ENCODE results near the gene HCAR3. TPM values are rescaled to one million over a fixed set of nuclear protein-coding genes. Genes with fewer than 3 reads are reported as not detected.

Gene HCAR3
- polyA plus RNA-seq, 3 donors = 0.10 to 0.40 (median 0.26) TPM

DNA sequence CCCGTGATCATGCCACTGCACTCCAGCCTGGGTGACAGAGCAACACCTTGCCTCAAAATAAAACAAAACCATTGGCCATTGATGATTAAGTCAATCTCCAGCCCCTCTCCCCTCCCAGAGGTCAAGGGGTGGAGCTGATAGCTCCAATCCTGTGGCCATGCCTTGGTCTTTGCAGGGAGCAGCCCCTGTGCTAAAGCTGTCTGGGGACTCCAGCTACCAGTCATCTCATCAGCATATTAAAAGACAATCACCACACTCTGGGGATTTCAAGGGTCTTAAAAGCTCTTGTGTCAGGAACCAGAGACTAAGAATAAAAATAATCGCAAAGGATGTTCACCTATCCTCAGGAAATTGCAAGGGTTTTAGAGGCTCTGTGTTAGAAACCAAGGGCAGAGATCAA is 44.1 kb downstream of the HCAR3 start:
- DNase-seq = no peak

DNA sequence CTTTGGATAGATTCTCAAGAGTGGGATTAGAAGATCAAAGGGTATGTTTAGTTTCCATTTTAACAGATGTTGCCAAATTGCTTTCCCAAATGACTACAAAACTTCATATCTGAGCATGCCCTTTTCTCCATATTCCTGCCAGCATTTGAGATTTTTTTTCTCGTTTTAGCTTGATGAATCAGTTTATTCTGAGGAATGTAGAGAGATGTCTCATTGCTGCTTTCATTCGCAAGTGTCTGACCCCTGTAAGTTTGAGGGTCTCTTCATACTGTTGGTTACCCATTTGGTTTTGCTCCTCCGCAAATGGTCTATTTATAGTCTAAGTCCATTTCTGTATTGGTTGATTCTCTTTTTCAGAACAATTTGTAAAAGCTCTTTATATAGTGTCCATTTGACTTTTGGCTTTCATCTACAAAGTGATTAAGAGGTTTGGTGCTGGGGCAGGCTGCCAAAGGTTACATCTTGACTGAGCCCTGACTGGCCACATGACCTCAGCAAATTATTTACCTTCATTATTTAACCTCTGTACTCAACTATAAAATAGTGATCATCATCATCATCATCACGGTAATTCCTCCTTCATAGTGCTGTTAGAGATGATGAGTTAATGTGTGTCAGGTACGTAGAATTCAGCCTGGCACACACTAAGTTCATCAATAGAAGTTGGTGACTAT is 47.1 kb downstream of the HCAR3 start:
- no peak for DNase-seq

DNA sequence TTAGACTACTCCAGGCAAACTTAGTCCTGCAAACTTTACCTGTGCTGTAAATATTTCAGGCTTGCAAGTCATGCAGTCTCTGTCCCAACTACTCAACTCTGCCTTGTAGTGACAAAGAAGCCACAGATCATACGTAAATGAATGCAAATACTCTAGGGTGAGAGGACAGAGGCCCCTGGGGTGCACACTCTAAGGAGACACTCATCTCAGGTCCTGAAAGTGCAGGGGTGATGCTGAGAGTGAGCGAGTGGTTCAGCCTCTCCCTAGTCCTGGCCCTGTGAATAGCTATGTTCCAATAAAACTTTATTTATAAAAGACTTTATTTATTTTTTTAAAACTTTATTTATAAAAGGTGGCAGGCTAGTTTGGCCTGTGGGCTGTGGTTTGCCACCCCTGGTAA is 48.3 kb downstream of the HCAR3 start:
- DNase-seq = no peak

DNA sequence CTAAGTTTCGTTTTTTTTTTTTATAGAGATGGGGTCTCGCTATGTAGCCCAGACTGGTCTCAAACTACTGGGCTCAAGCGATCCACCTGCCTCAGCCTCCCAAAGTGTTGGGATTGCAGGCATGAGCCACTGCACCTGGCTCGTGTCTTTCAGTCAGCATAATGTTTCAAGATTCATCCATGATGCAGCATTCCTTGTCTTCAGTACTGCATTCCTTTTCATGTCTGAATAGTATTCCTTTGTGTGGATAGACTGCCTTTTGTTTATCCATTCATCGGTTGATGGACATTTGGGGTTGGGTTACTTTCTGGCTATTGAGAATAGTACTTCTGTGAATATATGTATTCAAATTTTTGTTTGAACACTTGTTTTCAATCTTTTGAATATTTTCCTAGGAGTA is 50.9 kb downstream of the HCAR3 start:
- no peak for DNase-seq

DNA sequence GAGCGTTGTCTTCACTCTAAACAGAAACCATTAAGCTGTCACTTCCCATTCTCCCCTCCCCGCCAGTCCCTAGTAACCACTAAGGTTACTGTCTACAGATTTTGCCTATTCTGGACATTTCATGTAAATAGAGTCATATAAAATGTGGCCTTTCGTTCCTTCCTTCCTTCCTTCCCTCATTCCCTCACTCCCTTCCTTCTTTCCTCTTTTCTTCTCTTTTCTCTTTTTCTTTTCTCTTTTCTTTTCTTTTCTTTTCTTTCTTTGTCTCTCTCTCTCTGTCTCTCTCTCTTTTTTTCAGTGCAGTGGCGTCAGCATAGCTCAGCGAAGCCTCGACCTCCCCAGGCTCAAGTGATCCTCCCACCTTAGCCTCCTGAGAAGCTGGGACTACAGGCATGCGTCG is 51.3 kb downstream of the HCAR3 start:
- DNase-seq = no peak

Other genes starting within 250 kb of the HCAR3 start
- 10 to 100 TPM; 34.3 to 50.3 (median 44.8) TPM for gene ZCCHC8, start 215.9 kb downstream of the HCAR3 start, polyA plus RNA-seq (ENCODE audit: insufficient read length in 3 of 3)
- 100 to 1,000 TPM; 193 to 238 (median 196) TPM for gene RSRC2, start 189.9 kb downstream of the HCAR3 start, polyA plus RNA-seq (ENCODE audit: insufficient read length in 3 of 3)
- gene KNTC1, start 189.6 kb downstream of the HCAR3 start, polyA plus RNA-seq (ENCODE audit: insufficient read length in 3 of 3) = 10 to 100 TPM; 31.8 to 58.3 (median 55.1) TPM
- under 1 TPM; 0.40 to 0.70 (median 0.51) TPM for gene HCAR2, start 13.5 kb downstream of the HCAR3 start, polyA plus RNA-seq (ENCODE audit: insufficient read length in 3 of 3)
- 1 to 10 TPM; 2.5 to 3.3 (median 2.6) TPM for gene HCAR1, start 14.0 kb upstream of the HCAR3 start, polyA plus RNA-seq (ENCODE audit: insufficient read length in 3 of 3)
- 100 to 1,000 TPM in 1 of 3 donors, 10 to 100 TPM in 2; 77.7 to 101 (median 91.2) TPM for gene DENR, start 36.0 kb upstream of the HCAR3 start, polyA plus RNA-seq (ENCODE audit: insufficient read length in 3 of 3)
- under 1 TPM; 0.36 to 0.68 (median 0.53) TPM for gene CCDC62, start 57.8 kb upstream of the HCAR3 start, polyA plus RNA-seq (ENCODE audit: insufficient read length in 3 of 3)
- gene HIP1R, start 118.6 kb upstream of the HCAR3 start, polyA plus RNA-seq (ENCODE audit: insufficient read length in 3 of 3) = 10 to 100 TPM; 78.9 to 97.8 (median 96.6) TPM
- gene VPS37B, start 179.3 kb upstream of the HCAR3 start, polyA plus RNA-seq (ENCODE audit: insufficient read length in 3 of 3) = 10 to 100 TPM; 23.8 to 30.0 (median 26.4) TPM
- gene ABCB9, start 249.7 kb upstream of the HCAR3 start, polyA plus RNA-seq (ENCODE audit: insufficient read length in 3 of 3) = 10 to 100 TPM in 1 of 3 donors, 1 to 10 TPM in 2; 7.0 to 10.1 (median 9.0) TPM